ENCODE measurements around the gene PGGHG. TPM values are rescaled to one million over a fixed set of nuclear protein-coding genes. Genes with fewer than 3 reads are reported as not detected.

PGGHG gene
- total and polyA plus RNA-seq, 2 donors from 2014 or later = 16.1 to 64.1 TPM

DNA sequence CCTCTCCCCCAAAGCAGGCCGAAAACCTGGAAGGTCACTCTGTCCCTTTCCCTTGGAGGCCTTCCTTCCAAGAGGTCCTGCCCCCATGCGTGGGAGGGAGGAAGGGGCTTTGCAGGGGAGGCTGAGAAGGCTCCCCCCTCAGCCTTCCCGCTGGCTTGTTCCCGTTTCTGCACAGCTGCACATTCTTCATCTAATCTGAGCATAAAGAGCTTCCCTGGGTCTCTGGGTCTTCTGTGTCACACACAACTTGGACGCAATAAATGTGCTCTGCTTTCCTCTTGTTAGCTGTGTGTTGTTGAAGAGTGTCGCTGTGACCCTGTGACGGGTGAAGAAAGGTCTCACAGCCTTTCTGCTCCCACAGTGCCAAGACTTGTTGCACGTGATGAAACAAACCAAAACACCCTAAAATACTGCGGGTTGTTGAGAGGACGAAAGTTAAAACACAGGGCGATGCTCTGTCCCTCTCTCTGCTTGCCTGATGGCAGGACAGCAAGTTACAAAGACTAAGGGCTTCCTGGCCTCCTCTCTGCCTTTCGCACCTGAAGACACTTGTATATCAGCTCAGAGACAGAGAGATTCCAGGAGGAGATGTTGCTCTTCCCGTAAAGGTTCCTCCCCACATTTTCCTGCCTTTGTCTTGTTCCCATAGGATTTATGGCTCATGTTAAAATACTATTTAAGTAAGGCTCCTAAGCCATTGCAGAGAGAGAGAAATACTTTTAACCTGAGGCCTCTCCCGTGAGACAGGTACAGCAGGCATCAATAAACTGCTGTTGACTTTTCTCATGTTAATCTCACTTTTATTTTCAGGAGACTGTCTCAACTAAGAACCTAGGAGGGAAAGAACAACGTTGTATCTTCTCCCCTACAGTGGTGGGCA lies 47.1 kb downstream of the PGGHG start:
- H3K9me3 ChIP-seq (ENCODE audit: control insufficient read depth in 2 of 3, insufficient read depth in 1 of 3, low read length in 3 of 3) = no peaks in the 10 kb centered on the region
- H3K36me3 ChIP-seq (ENCODE audit: control insufficient read depth in 2 of 3, insufficient read depth in 3 of 3, low read length in 3 of 3) = no peaks in the 10 kb centered on the region
- peak overlapping the region in 1 of 3 donors; percentile 24 for H3K9ac ChIP-seq (ENCODE audit: low read length in 3 of 3)
- intact Hi-C loops (cut with DNase I) = no loop called here
- H3K4me1 ChIP-seq (ENCODE audit: control insufficient read depth in 2 of 3, insufficient read depth in 2 of 3, low read depth in 1 of 3, low read length in 3 of 3) = peaks cover 3 to 5% (median 4%) of the 10 kb centered on the region in 3 donors
- no peaks in the 10 kb centered on the region for H3K27me3 ChIP-seq (ENCODE audit: control insufficient read depth, insufficient read depth, low read length)
- FAIRE-seq = no peak
- no peak overlapping the region for H3K4me3 ChIP-seq (ENCODE audit: low read length in 3 of 3)
- peak overlapping the region; percentile 79 to 83 for H3K27ac ChIP-seq (ENCODE audit: low read depth in 2 of 2, low read length in 2 of 2)
- TF ChIP-seq, protein P1, sequence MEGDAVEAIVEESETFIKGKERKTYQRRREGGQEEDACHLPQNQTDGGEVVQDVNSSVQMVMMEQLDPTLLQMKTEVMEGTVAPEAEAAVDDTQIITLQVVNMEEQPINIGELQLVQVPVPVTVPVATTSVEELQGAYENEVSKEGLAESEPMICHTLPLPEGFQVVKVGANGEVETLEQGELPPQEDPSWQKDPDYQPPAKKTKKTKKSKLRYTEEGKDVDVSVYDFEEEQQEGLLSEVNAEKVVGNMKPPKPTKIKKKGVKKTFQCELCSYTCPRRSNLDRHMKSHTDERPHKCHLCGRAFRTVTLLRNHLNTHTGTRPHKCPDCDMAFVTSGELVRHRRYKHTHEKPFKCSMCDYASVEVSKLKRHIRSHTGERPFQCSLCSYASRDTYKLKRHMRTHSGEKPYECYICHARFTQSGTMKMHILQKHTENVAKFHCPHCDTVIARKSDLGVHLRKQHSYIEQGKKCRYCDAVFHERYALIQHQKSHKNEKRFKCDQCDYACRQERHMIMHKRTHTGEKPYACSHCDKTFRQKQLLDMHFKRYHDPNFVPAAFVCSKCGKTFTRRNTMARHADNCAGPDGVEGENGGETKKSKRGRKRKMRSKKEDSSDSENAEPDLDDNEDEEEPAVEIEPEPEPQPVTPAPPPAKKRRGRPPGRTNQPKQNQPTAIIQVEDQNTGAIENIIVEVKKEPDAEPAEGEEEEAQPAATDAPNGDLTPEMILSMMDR (IDR thresholded peaks at IDR 0.05; ENCODE audit: borderline replicate concordance, extremely low read depth, insufficient read depth) = no peak
- peak; percentile 67 to 93 (median 84) for DNase-seq

DNA sequence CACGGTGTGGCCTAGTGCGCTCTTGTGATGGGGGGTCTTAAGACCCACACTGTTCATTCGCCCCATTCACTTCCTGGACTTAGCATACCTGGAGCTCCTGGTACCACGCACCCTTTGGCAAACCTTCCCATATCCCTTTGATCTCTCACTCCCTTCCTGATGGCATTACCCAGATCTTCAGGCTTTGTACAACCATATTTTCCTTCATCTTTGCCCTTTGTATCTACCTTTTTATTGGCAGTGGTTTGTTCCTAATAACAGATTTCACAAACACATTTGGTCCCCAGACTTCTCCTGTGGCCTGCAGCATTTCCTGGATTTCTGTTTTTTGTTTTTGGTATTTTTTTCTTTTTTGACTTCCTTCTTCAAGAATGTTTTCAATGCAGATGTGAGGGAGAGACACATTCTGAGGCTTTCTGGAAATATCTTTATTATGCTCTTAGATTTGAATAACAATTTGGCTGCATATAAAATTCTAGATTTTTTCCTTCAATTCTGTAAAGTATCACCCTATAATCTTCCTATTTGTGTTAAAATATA lies 47.8 kb downstream of the PGGHG start:
- TF ChIP-seq, protein P1 (IDR thresholded peaks at IDR 0.05; ENCODE audit: borderline replicate concordance, extremely low read depth, insufficient read depth) = no peak
- Histone ChIP-seq H3K36me3 (ENCODE audit: control insufficient read depth in 2 of 3, insufficient read depth in 3 of 3, low read length in 3 of 3) (no peaks in the 10 kb centered on the region), H3K4me3 (ENCODE audit: low read length in 3 of 3) (no peak overlapping the region), H3K9ac (ENCODE audit: low read length in 3 of 3) (no peak overlapping the region), H3K27me3 (ENCODE audit: control insufficient read depth, insufficient read depth, low read length) (no peaks in the 10 kb centered on the region), H3K9me3 (ENCODE audit: control insufficient read depth in 2 of 3, insufficient read depth in 1 of 3, low read length in 3 of 3) (no peaks in the 10 kb centered on the region), H3K27ac (ENCODE audit: low read depth in 2 of 2, low read length in 2 of 2) (peak overlapping the region; percentile 79 to 83), H3K4me1 (ENCODE audit: control insufficient read depth in 2 of 3, insufficient read depth in 2 of 3, low read depth in 1 of 3, low read length in 3 of 3) (peaks cover 3 to 5% (median 4%) of the 10 kb centered on the region in 3 donors)
- intact Hi-C loops (cut with DNase I) = no loop called here
- no peak for DNase-seq
- FAIRE-seq = no peak

DNA sequence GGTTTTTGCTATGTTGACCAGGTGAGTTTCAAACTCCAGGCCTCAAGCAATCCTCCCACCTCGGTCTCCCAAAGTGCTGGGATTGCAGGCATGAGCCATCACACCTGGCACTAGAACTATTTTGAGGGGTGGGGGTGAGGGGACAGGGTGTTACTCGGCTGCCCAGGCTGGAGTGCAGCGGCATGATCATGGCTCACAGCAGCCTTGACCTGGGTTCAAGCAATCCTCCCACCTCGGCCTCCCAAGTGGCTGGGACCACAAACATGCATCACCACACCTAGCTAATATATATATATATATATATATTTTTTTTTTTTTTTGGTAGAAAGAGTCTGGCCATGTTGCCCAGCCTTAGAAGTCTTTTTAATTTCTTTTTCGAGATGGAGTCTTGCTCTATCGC lies 48.8 kb downstream of the PGGHG start:
- no peaks in the 10 kb centered on the region for H3K36me3 ChIP-seq (ENCODE audit: control insufficient read depth in 2 of 3, insufficient read depth in 3 of 3, low read length in 3 of 3)
- intact Hi-C loops (cut with DNase I) = no loop called here
- H3K4me3 ChIP-seq (ENCODE audit: low read length in 3 of 3) = no peak overlapping the region
- peaks cover 3 to 5% (median 4%) of the 10 kb centered on the region in 3 donors for H3K4me1 ChIP-seq (ENCODE audit: control insufficient read depth in 2 of 3, insufficient read depth in 2 of 3, low read depth in 1 of 3, low read length in 3 of 3)
- DNase-seq (no peak), FAIRE-seq (no peak)
- H3K9me3 ChIP-seq (ENCODE audit: control insufficient read depth in 2 of 3, insufficient read depth in 1 of 3, low read length in 3 of 3) = no peaks in the 10 kb centered on the region
- no peaks in the 10 kb centered on the region for H3K27me3 ChIP-seq (ENCODE audit: control insufficient read depth, insufficient read depth, low read length)
- H3K27ac ChIP-seq (ENCODE audit: low read depth in 2 of 2, low read length in 2 of 2) = no peak overlapping the region
- TF ChIP-seq, protein P1 (IDR thresholded peaks at IDR 0.05; ENCODE audit: borderline replicate concordance, extremely low read depth, insufficient read depth) = no peak
- H3K9ac ChIP-seq (ENCODE audit: low read length in 3 of 3) = no peak overlapping the region
